ENCODE results near the gene SASH1. TPM values are rescaled to one million over a fixed set of nuclear protein-coding genes. Genes with fewer than 3 reads are reported as not detected.

Gene SASH1
- total and polyA plus RNA-seq, 9 of the 15 experiments (the other 6 are each of a cell fraction or from before 2014, with no cell fraction given): 0.35 to 3.5 (median 1.6) TPM

- TF ChIP-seq POLR2AphosphoS5 (IDR thresholded peaks at IDR 0.05; ENCODE audit: control insufficient read depth, insufficient read depth, low read depth, low read length) (no peak), TCF7L2 (IDR thresholded peaks at IDR 0.05; ENCODE audit: low read depth, low read length) (no peak)
Observed at GRCh38 chr6:148375401-148375800, 32.8 kb downstream of the SASH1 start (continued).

GRCh38 chr6:148379481-148379880 lies 36.8 kb downstream of the SASH1 start:
- Histone ChIP-seq H3K4me3 (no peak overlapping the region), H3K9ac (ENCODE audit: insufficient read depth in 1 of 2, low read depth in 2 of 2, low read length in 2 of 2) (no peak overlapping the region), H3K27me3 (ENCODE audit: control insufficient read depth in 2 of 2, insufficient read depth in 2 of 2, low read length in 2 of 2) (peaks cover 44 to 59% of the 10 kb centered on the region in 2 experiments; a peak in 4 of 5 replicates), H3K9me3 (replicated peaks; ENCODE audit: control insufficient read depth, insufficient read depth, low read depth, low read length) (no peaks in the 10 kb centered on the region), H3K36me3 (ENCODE audit: control insufficient read depth, insufficient read depth, low read length) (no peaks in the 10 kb centered on the region), H3K27ac (ENCODE audit: extremely low read depth, low read depth, low read length) (no peak overlapping the region), H3K9me1 (ENCODE audit: control insufficient read depth, insufficient read depth, low read length) (no peaks in the 10 kb centered on the region), H4K20me1 (replicated peaks; ENCODE audit: control insufficient read depth, insufficient read depth, low read length) (0 out of 2 replicates have a peak, but pooled peaks cover 9% of the 10 kb centered on the region), H2AFZ (ENCODE audit: low read depth, low read length) (no peak overlapping the region), H3K79me2 (ENCODE audit: control insufficient read depth, insufficient read depth, low read length) (no peaks in the 10 kb centered on the region), H3K4me1 (replicated peaks in 1 of 2; ENCODE audit: control insufficient read depth in 2 of 2, insufficient read depth in 2 of 2, low read length in 2 of 2) (no peaks in the 10 kb centered on the region), H3K4me2 (ENCODE audit: insufficient read depth, low read length) (no peak overlapping the region)
- no peak for TF ChIP-seq TRIM25 (IDR thresholded peaks at IDR 0.05; ENCODE audit: borderline replicate concordance)
- TF ChIP-seq CEBPG (CRISPR knock-in tag; IDR thresholded peaks at IDR 0.05): no peak
- TF ChIP-seq CEBPG (tag; conservative IDR thresholded peaks at IDR 0.05 in 1 of 2, IDR thresholded peaks at IDR 0.05 in 1 of 2): peak; percentile 31 to 62; a peak in 2 of 4 replicates
- TF ChIP-seq CEBPB (tag; IDR thresholded peaks at IDR 0.05): peak; percentile 73
- BruUV-seq (replicated peaks): no TSS peak
- ATAC-seq: no peak
- in situ Hi-C loops (cut with MboI): no loop called here
- 0% methylated on average over 5 of the region's 5 CpGs for WGBS (ENCODE audit: insufficient coverage, low coverage, missing lambda C conversion rate)
- POLR2A ChIA-PET: no interaction called here
- no peak for DNase-seq (ENCODE audit: extremely low read depth in 1 of 4, low spot score in 3 of 4)
- CTCF ChIA-PET (ENCODE audit: low intra/inter-chr PET ratio): no interaction called here
- FAIRE-seq: no peak
- intact Hi-C loops (cut with micrococcal nuclease): no loop called here
